Measurements from ENCODE around the gene RGL4.

Gene RGL4

DNA sequence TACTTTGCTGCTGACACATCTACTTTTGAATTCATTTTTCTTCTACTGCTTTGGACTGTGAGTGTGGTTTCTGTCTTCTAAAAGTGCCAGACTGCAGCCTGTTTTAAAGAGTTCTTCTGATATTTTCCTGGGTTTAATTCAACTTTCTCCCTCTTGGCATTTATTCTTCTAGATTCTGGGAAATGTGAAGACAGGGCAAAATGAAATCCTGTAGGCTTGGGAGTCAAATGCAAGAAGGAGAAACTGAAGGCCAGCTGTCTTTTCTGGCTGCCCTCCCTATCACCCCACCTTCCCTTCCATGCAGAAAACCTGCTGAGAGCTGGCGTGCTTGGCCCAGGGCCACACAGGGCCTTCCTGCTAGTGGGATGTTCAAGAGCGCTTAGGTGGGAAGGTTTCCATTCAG, 52.5 kb downstream of the RGL4 start:
- no peak for DNase-seq (ENCODE audit: low read depth)

DNA sequence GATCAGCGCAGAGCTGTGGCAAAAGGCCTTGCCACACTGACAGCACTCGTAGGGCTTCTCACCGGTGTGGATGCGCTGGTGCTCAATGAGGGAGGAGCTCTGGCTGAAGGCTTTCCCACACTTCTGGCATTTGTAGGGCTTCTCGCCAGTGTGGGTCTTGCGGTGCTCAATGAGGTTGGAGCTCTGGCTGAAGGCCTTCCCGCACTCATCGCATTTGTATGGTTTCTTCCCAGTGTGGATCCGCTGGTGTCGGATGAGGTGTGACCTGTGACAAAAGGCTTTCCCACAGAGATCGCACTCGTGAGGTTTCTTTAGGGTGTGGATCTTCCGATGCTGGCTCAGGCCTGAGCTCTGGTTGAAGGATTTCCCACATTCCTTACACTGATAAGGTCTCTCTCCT, 53.2 kb downstream of the RGL4 start:
- DNase-seq (ENCODE audit: low read depth) = no peak

DNA sequence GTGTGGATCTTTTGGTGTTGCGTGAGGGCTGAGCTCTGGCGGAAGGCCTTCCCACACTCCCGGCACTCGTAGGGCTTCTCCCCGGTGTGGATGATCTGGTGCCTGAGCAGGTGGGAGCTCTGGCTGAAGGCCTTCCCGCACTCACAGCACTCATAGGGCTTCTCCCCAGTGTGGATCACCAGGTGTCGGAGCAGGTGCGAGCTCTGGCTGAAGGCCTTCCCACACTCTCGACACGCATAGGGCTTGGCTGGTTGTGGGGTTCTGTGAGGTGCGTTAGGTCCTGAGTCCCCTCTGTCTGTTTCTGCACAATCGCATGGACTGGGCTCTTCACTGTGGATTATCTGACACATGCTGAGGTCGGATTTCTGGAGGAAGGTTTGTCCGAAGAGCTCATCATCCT, 53.7 kb downstream of the RGL4 start:
- DNase-seq (ENCODE audit: low read depth) = no peak

DNA sequence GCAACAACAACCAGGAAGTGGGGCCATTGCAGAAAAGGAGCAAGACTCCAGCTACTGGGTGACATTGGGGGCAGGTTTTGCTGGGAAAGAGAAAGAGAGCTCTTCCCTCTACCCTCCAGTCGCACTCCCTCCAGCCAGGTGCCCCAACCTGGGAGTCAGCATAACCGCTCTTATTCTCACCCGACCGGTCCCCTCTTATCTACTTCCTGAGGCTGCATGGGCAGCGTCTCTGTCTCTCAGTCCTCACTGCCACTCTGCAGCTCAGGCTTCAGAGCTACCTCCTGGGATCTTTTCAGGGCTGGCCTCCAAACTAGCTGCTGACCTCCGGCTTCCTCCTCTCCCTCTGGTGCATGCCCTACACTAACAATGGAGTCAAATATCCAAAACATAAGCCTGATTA, 55.0 kb downstream of the RGL4 start:
- DNase-seq (ENCODE audit: low read depth) = no peak

Data from activated T-cell treated with anti-CD3 and anti-CD28 coated beads for 24 hours (primary cell).